ENCODE results near the gene VPS33A.
A peak's percentile ranks its signal among the peaks of the same experiment; 100 is the strongest.

VPS33A gene

GRCh38 chr12:122250536-122250935 is 15.8 kb downstream of the VPS33A start:
- DNase-seq (ENCODE audit: low spot score) = no peak

- no peak for DNase-seq (ENCODE audit: low spot score)
These were observed 16.2 kb downstream of the VPS33A start for GRCh38 chr12:122250047-122250446.

- DNase-seq (ENCODE audit: low spot score) = no peak
These were observed 20.7 kb downstream of the VPS33A start for GRCh38 chr12:122245553-122245952.

GRCh38 chr12:122244565-122245371 is 21.5 kb downstream of the VPS33A start:
- DNase-seq (ENCODE audit: low spot score) = no peak

GRCh38 chr12:122243965-122244364 is 22.3 kb downstream of the VPS33A start:
- DNase-seq (ENCODE audit: low spot score) = no peak

- DNase-seq (ENCODE audit: low spot score) = no peak
These were observed 27.4 kb downstream of the VPS33A start for GRCh38 chr12:122238861-122239260.

GRCh38 chr12:122235741-122236140 is 30.6 kb downstream of the VPS33A start:
- no peak for DNase-seq (ENCODE audit: low spot score)

GRCh38 chr12:122232691-122233090 is 33.6 kb downstream of the VPS33A start:
- no peak for DNase-seq (ENCODE audit: low spot score)

GRCh38 chr12:122230798-122231197 is 35.5 kb downstream of the VPS33A start:
- no peak for DNase-seq (ENCODE audit: low spot score)

GRCh38 chr12:122228092-122228491 is 38.2 kb downstream of the VPS33A start:
- no peak for DNase-seq (ENCODE audit: low spot score)

- DNase-seq (ENCODE audit: low spot score) = no peak
These were observed 39.0 kb downstream of the VPS33A start for GRCh38 chr12:122227341-122227740.

GRCh38 chr12:122226366-122227125 is 39.7 kb downstream of the VPS33A start:
- DNase-seq (ENCODE audit: low spot score) = no peak

- peak; percentile 98 for DNase-seq (ENCODE audit: low spot score)
These were observed 40.5 kb downstream of the VPS33A start, which contains the start of gene DIABLO for GRCh38 chr12:122225683-122226365. DIABLO (minus strand) TSS chr12:122226052; CDS start chr12:122226014, 38 bp downstream.

GRCh38 chr12:122216445-122216844 is 49.8 kb downstream of the VPS33A start:
- no peak for DNase-seq (ENCODE audit: low spot score)

- no peak for DNase-seq (ENCODE audit: low spot score)
These were observed 50.5 kb downstream of the VPS33A start for GRCh38 chr12:122215771-122216170.

- DNase-seq (ENCODE audit: low spot score) = no peak
These were observed 58.0 kb downstream of the VPS33A start for GRCh38 chr12:122208073-122208820.

GRCh38 chr12:122207391-122207790 is 58.9 kb downstream of the VPS33A start:
- no peak for DNase-seq (ENCODE audit: low spot score)

GRCh38 chr12:122206976-122207375 is 59.3 kb downstream of the VPS33A start:
- no peak for DNase-seq (ENCODE audit: low spot score)

- no peak for DNase-seq (ENCODE audit: low spot score)
These were observed 60.0 kb downstream of the VPS33A start for GRCh38 chr12:122206111-122206881.

- no peak for DNase-seq (ENCODE audit: low spot score)
These were observed 61.0 kb downstream of the VPS33A start for GRCh38 chr12:122205053-122205925.

Measured in hepatic stellate cell (primary cell).